Left renal pelvis (tissue), 4 donors: Measurements from ENCODE around the gene SEMA3F. TPM values are rescaled to one million over a fixed set of nuclear protein-coding genes. Genes with fewer than 3 reads are reported as not detected.
"Not testable (repeated sequence)": the region's sequence is repeated elsewhere in the genome, so short reads cannot be mapped to it uniquely, and the experiment has no call there.

Experiments used
- DNase-seq, 4 donors: peaks; one replicate each; pipeline ENCODE4 v3.0.0-alpha.2; 2013; ENCODE audit warnings: low read depth in 4 of 4, low spot score in 3 of 4
- polyA plus RNA-seq, 4 donors: library from polyadenylated mRNA; unstranded; fragments of 120-200 nt; gene quantifications; one replicate each; pipeline ENCODE4 v1.2.1, GENCODE V29; 2013; ENCODE audit not compliant: insufficient read length in 4 of 4

SEMA3F gene
- polyA plus RNA-seq, 4 donors = 67.3 to 91.6 (median 71.1) TPM

DNA sequence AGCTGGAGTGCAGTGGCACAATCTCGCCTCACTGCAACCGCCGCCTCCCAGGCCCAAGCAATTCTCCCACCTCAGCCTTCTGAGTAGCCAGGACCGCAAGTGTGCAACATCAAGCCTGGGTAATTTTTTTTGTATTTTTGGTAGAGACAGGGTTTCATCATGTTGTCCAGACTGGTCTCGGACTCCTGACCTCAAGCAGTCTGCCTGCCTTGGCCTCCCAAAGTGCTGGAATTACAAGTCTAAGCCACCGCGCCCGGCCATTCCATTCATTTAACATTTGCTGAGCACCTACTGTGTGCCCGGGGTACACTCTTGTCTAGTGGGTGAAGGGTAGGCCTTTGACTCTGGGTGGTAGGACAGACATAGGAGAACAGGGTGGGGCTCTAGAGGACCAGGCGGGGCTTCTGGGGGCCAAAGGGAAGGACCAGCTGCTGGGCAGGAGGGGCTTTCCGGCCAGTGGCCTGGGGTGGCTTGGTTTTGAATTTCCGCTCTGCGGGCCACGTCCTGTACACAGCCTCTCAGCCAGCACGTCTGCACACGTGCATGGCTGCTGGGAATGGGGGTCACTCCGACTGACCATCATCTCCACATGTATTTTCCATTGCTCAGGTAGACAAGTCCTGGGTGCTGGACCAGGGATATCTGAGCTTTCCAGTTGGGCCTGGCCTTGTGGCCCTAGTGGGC, 52.4 kb downstream of the SEMA3F start:
- DNase-seq = no peak

DNA sequence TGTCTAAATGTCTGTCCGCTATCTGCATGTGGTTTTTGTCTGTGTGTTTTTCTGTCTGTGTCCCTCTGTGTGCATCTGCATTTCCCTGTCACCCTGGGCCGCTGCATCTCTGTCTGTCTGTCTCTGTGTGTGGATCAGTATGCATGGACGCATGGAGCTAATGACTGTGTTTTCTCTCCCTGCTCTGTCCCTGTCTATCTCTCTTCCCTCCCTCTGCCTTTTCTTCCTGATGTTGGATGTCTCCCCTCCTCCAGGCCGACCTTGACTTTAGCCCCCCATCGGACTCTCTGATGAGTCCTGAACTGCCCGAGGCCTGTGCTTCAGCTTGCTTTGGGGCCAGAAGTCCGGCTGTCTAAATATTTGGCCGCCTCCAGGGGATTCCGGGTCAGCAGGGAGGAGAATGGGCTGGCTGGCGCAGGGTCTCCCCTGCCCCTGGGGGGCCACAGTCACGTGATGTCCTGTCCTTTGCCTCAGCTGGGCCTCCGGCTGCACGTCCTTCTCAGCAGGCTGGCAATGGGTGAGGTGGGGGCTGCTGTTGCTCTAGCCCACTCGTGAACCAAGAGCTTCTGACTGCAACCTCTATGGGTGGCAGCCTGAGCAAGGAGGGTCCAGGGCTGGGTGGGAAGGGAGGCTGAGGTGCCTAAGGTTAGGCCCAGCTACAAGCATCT, 53.7 kb downstream of the SEMA3F start:
- DNase-seq = no peak

DNA sequence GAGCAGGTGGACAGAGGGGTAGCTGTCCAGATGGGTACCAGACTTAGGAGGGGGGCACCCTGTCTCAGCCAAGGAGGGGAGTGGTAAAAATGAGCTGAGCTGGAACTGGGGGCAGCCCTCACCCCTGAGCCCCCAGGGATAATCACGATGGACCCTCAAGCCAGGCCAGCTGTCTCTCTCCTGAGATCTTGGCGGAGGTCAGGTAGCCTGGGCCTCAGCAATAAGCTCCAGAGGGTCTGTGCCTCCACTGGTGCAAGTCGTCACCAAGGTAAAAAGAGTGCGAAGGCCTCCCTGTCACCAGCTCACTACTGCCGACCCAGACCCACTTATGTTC, 55.0 kb downstream of the SEMA3F start:
- no peak for DNase-seq

DNA sequence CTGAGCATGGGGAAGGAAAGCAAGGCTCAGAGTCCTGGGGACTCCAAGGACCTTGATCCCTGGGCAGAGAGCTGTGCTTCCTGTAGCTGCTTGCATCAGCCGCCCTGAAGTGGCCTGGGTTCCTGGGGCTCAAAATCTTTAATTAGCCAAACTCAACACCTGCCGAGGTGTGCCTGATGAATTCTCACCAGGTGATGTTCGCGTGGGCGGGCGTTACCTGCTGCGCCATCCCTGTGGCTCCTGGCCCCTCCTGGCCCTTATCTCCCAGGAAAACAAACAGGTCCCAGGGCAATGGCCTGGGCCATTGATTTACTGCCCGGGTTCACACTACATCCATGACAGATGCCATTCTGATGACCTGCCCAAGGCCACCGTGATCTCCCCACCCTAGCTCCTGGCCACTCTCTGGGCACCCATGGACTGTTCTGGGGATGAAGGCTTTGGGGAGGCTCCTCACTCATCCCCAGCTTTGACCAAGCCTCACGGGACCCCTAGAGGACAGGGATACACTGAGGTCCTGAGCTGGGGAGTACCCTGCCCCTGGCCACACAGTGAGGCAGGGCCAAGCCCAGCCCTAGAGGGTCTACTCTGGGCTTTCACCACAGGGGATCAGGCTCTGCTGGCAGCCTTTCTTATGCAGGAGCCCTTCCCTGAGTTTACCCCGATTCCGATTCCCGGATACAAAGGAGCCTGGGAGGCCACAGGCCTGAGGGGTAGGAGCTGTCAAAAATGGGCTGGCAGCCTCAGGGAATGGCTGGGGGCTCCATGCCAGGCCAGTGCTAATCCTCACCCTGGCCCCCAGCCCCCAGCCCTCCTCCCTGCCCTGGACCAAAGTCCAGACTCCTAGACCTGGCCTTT, 55.6 kb downstream of the SEMA3F start:
- no peak for DNase-seq

DNA sequence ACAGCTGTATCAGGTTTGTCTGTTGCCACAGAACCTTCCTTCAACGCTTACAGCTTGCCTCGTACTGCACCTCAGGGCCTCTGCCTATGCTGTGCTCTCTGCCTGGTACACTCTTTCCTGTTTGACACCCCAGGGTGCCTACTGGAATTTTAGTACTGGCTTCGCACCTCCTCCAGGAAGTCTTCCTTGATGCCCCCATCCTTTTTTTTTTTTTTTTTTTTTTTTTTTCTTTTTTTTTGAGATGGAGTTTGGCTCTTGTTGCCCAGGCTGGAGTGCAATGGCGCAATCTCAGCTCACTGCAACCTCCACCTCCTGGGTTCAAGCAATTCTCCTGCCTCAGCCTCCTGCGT, 56.2 kb downstream of the SEMA3F start:
- not testable (repeated sequence) for DNase-seq

DNA sequence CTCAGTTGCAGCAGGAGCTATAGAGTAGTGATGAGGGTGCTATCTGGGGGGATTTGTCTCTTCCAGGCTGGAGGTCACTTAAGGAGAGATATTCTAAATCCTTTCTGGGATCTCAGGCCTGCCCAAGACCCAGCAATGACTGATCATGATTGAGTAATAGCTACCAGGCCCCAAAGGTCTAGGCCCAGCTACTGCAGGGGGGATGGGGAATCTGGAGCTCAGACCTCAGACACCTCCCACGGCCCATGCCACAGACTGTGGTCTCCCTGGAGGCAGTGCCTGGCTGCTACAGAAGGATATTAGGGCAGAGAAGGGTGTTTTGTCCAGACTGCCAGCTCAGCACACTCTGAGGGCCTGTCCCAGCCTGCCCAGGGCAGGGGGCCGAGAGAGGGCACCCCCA, 56.8 kb downstream of the SEMA3F start:
- no peak for DNase-seq

DNA sequence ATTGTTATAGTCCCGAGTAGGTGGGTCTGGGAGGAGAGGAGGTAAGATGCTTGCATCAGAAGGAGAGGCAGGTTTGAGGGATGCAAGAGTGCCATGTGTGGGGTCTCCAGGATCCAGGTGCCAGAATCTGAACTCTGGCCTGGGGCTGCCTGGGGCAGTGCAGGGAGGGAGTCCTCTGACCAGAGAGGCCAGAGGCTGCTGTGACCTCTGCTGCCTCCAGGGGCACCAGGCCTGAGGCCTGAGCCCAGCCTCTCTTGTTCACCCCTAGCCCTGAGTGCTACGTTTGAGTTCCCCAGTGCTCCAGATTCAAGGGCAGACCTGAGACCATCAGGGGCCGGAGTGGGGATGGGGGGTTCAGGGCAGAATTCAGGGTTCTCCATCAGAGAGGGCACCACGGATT, 57.4 kb downstream of the SEMA3F start:
- DNase-seq = no peak

DNA sequence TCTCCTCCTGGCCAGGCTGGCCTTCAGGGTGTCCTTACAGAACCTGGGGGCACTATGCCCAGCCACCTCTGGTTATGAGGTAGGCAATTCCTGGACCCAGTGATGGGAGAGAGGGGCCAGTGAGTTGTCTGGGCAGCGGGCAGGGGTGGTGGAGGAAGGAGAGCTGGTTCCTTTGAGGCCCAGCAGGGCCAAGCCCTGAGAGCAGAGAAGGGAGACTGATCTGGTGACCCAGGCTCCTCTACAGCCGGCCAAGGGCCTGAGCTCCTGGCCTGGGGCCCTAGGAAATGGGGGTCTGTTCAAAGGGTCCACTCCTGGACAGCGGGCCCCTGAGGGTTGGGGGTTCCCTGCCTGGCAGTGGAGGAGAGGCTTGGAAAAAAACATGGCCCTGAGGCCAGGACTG, 57.8 kb downstream of the SEMA3F start:
- no peak for DNase-seq

DNA sequence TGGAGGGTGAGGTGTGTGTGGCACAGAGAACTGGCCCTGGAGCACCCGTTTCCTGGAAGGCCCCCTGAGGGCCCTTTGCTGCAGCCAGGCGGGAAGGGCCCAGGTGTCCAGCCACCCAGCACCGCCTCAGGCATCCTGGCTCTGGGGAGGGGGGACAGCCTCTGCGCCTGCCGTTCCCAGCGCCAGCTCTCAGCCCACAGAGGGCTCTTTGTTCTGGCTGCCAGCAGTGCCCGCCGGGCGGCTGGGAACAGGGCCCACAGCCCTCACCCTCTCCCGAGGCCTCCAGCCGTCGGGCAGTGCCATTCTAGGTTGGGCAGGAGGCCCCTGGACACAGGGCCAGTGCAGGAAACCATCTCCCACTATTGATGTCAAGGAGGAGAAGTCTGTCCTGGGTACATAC, 58.2 kb downstream of the SEMA3F start:
- DNase-seq = no peak

DNA sequence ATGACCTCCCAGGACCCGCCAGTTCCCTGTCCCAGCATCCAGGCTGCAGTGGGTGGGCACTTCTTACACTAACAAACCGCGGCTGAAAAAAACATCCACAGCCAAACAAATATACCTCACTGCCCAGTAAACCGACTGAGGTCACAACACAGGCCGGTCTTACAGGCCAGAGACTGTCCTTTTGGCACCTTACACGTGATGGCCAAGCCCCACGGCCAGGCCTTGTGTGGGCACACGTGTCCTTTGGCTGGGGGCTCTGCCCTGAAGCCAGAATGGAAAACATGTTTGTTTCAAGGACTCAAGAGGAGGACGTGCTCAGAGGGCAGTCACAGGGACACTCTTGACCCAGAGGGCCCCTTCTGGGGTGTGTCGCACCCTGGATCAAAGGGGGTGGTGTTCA, 59.7 kb downstream of the SEMA3F start:
- no peak for DNase-seq

DNA sequence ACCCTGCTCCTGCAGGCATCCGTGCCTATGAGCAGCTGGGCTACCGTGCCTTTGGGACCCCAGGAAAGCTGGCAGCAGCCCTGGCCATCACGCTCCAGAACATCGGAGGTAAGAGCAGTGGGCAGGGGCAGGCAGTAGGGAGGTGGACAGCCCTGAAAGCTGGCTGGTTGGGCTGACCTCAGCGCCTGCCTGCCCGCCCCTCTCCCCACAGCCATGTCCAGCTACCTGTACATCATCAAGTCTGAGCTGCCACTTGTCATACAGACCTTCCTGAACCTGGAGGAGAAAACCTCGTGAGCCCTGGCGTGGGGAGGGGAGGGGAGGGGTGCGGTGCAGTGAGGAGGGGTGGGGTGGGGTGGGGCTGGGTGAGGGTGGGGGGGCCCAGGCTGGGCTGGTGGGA, 60.4 kb downstream of the SEMA3F start:
- DNase-seq = no peak

DNA sequence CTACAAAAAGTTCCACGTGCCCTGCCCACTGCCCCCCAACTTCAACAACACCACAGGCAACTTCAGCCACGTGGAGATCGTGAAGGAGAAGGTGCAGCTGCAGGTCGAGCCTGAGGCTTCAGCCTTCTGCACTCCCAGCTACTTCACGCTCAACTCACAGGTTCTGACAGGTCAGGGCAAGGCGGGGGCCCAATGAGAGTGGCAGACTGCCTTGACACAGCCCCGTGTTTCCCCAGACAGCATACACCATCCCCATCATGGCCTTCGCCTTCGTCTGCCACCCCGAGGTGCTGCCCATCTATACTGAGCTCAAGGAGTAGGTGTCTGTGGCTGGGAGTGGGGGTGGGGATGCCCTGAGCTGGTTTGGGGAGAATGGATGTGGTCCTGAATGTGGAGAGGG, 62.6 kb downstream of the SEMA3F start:
- no peak for DNase-seq

DNA sequence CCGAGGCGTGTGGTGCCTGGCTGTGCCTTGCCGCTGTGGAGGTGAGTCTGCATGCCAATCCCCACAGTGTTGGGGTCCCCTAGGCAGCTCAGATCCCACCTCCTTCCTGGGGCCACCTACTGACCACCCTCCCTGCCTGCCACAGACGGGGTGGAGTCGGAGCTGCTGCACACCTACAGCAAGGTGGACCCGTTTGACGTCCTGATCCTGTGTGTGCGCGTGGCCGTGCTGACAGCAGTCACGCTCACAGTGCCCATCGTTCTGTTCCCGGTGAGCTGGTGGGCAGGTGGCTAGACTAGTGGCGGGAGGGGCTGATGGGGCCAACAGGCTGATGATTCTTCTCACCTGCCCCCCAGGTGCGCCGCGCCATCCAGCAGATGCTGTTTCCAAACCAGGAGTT, 63.3 kb downstream of the SEMA3F start:
- DNase-seq = no peak

DNA sequence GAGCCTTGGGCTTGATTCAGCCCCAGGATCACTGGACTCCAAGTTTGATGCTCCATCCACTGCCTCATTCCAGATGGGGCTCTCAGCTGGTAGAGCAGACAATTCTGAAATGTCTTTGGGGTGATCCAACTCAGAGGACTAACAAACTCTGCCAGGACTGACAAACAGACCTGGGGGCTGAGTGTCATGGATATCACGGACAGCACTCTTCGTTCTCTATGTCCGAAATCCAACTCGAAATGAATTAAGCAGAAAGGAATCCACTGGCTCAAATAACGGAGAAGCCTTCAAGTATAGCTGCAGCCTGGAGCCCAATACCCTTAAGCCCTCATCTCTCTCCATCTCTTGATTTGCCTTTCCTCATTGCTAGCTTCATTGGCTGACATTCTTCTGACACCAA, 64.2 kb downstream of the SEMA3F start:
- DNase-seq = no peak

DNA sequence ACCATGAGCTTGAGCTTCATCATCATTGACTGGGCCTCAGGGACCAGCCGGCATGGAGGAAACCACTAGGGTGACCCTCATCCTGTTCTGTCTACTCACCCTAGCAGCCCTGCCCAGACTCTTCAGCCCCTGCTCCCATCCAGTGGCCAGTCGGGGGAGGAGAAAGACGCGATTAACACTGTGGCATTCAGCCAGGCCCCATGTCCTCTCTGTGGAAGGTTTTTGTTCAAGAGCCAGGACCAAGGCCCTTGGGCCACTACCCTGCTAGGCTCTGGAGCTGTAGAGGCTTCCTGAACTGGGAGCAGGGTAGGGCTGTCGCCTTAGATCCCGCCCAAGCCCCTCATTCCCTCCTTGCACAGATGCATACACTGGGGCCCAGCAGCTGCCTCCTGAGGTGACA, 65.0 kb downstream of the SEMA3F start:
- DNase-seq = no peak

DNA sequence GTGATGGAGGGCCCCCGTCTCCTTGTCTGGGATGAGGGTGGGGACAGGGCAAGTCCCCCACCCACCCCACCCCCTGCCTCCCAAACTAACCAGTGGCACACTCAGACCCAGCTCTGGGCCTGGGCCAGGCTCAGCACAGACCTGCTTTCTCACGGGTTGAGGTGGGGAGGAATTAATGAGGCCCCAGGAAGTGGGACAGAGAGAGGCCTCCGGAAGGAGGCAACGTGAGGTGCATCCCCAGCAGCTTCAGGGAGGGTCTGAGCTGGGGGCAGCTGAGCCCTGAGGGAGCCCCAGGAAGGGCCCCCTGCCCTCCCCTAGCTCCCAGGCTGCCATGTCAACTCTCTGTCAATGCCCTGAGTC, 65.9 kb downstream of the SEMA3F start:
- no peak for DNase-seq

DNA sequence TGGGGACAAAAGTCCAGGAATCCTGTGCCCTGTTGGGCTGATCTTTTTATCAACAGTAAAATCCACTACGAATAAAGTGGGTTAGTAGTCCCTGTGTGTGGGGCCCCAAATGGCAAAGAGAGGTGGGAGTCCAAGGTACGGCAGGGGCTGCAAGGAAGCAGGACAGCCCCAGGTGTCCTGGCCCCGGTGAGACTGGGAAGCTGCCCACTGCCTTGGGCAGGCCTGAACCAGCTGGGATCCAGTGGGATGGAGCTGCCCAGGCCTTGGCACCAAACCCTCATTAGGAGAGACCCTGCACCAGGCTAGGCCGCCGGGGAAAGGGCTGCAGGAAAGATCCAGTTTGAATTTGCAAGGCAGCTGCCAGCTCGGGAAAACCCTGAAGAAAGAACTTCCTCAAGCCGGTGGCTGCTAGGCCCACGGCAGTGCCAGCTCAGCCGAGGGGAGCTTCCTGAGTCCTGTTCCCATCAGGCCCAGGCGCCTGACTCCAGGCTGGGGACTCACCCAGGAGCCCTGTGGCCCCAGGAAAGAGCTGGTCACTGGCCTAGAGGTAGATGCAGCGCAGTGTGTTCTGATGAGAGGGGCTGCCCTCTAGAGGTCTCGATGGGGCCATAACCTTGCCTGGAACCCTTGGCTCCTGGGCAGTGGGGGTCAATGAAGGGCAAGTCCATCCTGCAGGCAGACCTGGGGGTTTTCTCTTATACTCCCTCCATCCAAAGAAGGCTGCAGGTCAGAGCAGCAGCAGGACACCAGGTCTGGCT, 66.5 kb downstream of the SEMA3F start:
- DNase-seq = no peak

DNA sequence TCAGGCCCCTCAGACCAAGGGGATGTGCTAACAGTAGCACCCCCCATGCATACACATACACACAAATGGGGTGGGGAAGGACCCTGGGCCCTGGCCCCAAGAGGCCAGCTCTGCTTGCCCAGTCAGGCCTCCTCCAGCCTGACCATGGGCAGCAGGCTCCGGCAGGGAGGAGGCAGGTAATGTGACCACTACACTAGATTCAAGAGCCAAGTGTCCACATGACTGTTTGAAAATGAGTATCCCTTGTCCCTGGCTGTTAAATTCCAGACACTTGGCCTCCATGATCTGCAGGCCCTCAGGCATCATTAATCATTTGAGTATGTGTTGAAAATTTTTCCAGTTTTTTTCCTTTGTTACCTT, 67.0 kb downstream of the SEMA3F start:
- no peak for DNase-seq

DNA sequence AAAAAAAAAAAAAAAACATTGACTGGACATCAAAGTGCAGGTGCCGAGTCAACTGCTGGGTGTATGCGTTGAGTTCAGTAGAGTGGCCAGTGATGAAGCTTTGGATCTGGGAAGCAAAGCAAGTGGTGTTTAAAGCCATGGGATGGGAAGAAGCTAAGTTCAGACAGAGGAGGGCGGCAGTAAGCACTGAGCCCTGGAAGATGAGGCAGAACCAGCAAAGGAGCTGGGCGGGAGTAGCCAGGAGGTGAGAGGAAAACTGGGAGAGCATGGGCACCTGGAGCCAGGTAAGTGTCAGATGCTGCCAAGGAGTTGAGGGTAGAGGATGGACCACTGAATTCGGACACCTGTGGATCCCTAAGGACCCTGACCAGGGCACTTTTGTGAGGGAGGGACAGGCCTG, 69.5 kb downstream of the SEMA3F start:
- DNase-seq = no peak

DNA sequence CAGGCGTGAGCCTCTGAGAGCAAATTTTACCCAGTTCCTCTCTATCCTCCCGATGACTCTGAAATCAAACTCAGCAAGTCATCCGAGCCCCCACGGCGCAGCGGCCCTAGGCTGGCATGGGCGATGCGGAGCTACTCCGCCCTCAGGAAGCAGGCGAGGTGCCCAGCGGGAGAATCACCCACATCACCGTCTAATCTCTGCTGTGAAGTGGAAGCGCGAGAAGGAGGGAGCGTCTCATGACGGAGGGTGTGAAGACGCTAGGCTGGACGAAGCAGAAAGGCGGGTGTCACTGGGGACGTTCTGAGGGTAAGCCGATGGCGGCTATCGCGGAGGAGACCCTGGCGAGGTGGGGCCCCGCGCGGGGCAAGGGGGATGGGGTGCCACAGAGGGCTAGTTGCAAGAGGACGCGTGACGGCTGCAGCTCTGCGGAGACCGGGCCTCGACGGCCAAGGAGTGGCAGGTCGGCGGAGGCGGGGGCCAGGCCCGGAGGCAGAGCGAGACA, 71.8 kb downstream of the SEMA3F start:
- no peak for DNase-seq
